GM19452 (cell line): ENCODE data around the gene FAM124B.
"Not testable (repeated sequence)": the region's sequence is repeated elsewhere in the genome, so short reads cannot be mapped to it uniquely, and the experiment has no call there.

Experiments
- ATAC-seq: cut with Tn5 transposase; IDR thresholded peaks from one replicate; pipeline ENCODE4 v1.9.1; 2021; ENCODE audit not compliant: unreplicated experiment

Gene FAM124B

GRCh38 chr2:224382280-224382647 is 19.6 kb downstream of the FAM124B start:
- not testable (repeated sequence) for ATAC-seq

GRCh38 chr2:224381521-224382279 is 20.2 kb downstream of the FAM124B start:
- no peak for ATAC-seq

GRCh38 chr2:224379986-224380385 is 21.9 kb downstream of the FAM124B start:
- ATAC-seq: no peak

- ATAC-seq: no peak
These were observed 22.7 kb downstream of the FAM124B start for GRCh38 chr2:224379172-224379571.

- ATAC-seq: no peak
These were observed 23.2 kb downstream of the FAM124B start for GRCh38 chr2:224378701-224379097.

GRCh38 chr2:224377751-224378700 is 23.9 kb downstream of the FAM124B start:
- no peak for ATAC-seq

- ATAC-seq: no peak
These were observed 29.3 kb downstream of the FAM124B start for GRCh38 chr2:224372641-224373040.

GRCh38 chr2:224369028-224369632 is 32.8 kb downstream of the FAM124B start:
- ATAC-seq: no peak

GRCh38 chr2:224366267-224366844 is 35.6 kb downstream of the FAM124B start:
- no peak for ATAC-seq

GRCh38 chr2:224365331-224365730 is 36.6 kb downstream of the FAM124B start:
- ATAC-seq: no peak

- ATAC-seq: no peak
These were observed 38.6 kb downstream of the FAM124B start for GRCh38 chr2:224363281-224363680.

- no peak for ATAC-seq
These were observed 39.8 kb downstream of the FAM124B start for GRCh38 chr2:224362094-224362493.

GRCh38 chr2:224360801-224361251 is 41.1 kb downstream of the FAM124B start:
- no peak for ATAC-seq

- ATAC-seq: no peak
These were observed 42.3 kb downstream of the FAM124B start for GRCh38 chr2:224359569-224359968.

- ATAC-seq: peak; percentile 86
These were observed 44.6 kb downstream of the FAM124B start for GRCh38 chr2:224357098-224357901.

- no peak for ATAC-seq
These were observed 47.2 kb downstream of the FAM124B start for GRCh38 chr2:224354632-224355211.

GRCh38 chr2:224350703-224351102 is 51.2 kb downstream of the FAM124B start:
- no peak for ATAC-seq

GRCh38 chr2:224349396-224349795 is 52.5 kb downstream of the FAM124B start:
- ATAC-seq: no peak

- no peak for ATAC-seq
These were observed 54.5 kb downstream of the FAM124B start for GRCh38 chr2:224347176-224348051.
